Epithelial cell of proximal tubule (primary cell): Measurements from ENCODE around the gene B3GALT2. TPM values are rescaled to one million over a fixed set of nuclear protein-coding genes. Genes with fewer than 3 reads are reported as not detected.
A peak's percentile ranks its signal among the peaks of the same experiment; 100 is the strongest.

Experiments
- DNase-seq: peaks from one replicate; pipeline ENCODE4 v3.0.0-alpha.2; 2011; ENCODE audit warnings: low read depth
- H3K4me3 ChIP-seq: 2 replicates; pipeline ENCODE4 v1.5.1; 2011; ENCODE audit warnings: low read depth, mild to moderate bottlenecking, low read length
- CTCF ChIP-seq: conservative IDR thresholded peaks from 2 replicates; pipeline ENCODE4 v1.5.1; 2012; ENCODE audit warnings: low read depth, mild to moderate bottlenecking, low read length
- total RNA-seq: library from RNA; depleted of rRNA; stranded (reverse); fragments of >200 nt; gene quantifications from 2 replicates; pipeline ENCODE4 v1.2.3, GENCODE V29; 2015

B3GALT2 gene
- total RNA-seq, 1 donor from 2014 or later, result not detected

- no peak for TF ChIP-seq CTCF
- H3K4me3 ChIP-seq, result no peak overlapping the region
- DNase-seq, result no peak
Measured at GRCh38 chr1:193156822-193157142, 29.6 kb downstream of the B3GALT2 start.

- DNase-seq, result peak; percentile 26
- no peak overlapping the region for H3K4me3 ChIP-seq
- TF ChIP-seq CTCF, result no peak
Measured at GRCh38 chr1:193156117-193156821, 30.1 kb downstream of the B3GALT2 start.

GRCh38 chr1:193144999-193145398 lies 41.4 kb downstream of the B3GALT2 start:
- no peak for TF ChIP-seq CTCF
- DNase-seq, result no peak
- H3K4me3 ChIP-seq, result no peak overlapping the region

GRCh38 chr1:193144361-193144938 lies 42.0 kb downstream of the B3GALT2 start:
- TF ChIP-seq CTCF, result no peak
- no peak overlapping the region for H3K4me3 ChIP-seq
- no peak for DNase-seq

GRCh38 chr1:193143285-193143684 lies 43.1 kb downstream of the B3GALT2 start:
- peak; percentile 46 for TF ChIP-seq CTCF
- DNase-seq, result no peak
- no peak overlapping the region for H3K4me3 ChIP-seq

GRCh38 chr1:193142409-193142808 lies 44.0 kb downstream of the B3GALT2 start:
- no peak overlapping the region for H3K4me3 ChIP-seq
- no peak for DNase-seq
- TF ChIP-seq CTCF, result no peak

- H3K4me3 ChIP-seq, result no peak overlapping the region
- TF ChIP-seq CTCF, result no peak
- DNase-seq, result no peak
Measured at GRCh38 chr1:193141804-193142203, 44.6 kb downstream of the B3GALT2 start.
